ENCODE measurements around the gene DENND1B. TPM values are rescaled to one million over a fixed set of nuclear protein-coding genes. Genes with fewer than 3 reads are reported as not detected.

Gene DENND1B
- total RNA-seq, 1 donor from 2014 or later = 5.9 TPM

GRCh38 chr1:197620714-197621163 lies 154.5 kb downstream of the DENND1B start:
- no peak overlapping the region for H3K4me3 ChIP-seq (ENCODE audit: low read depth, low read length)
- TF ChIP-seq CTCF (conservative IDR thresholded peaks at IDR 0.05; ENCODE audit: low read depth, low read length) = no peak
- DNase-seq (ENCODE audit: low read depth) = no peak

GRCh38 chr1:197619008-197619640 lies 156.2 kb downstream of the DENND1B start:
- TF ChIP-seq CTCF (conservative IDR thresholded peaks at IDR 0.05; ENCODE audit: low read depth, low read length) = no peak
- no peak overlapping the region for H3K4me3 ChIP-seq (ENCODE audit: low read depth, low read length)
- DNase-seq (ENCODE audit: low read depth) = no peak

- DNase-seq (ENCODE audit: low read depth) = no peak
- H3K4me3 ChIP-seq (ENCODE audit: low read depth, low read length) = no peak overlapping the region
- TF ChIP-seq CTCF (conservative IDR thresholded peaks at IDR 0.05; ENCODE audit: low read depth, low read length) = no peak
Observed at GRCh38 chr1:197618061-197618460, 157.2 kb downstream of the DENND1B start.

GRCh38 chr1:197615693-197616011 lies 159.6 kb downstream of the DENND1B start:
- no peak for TF ChIP-seq CTCF (conservative IDR thresholded peaks at IDR 0.05; ENCODE audit: low read depth, low read length)
- DNase-seq (ENCODE audit: low read depth) = no peak
- H3K4me3 ChIP-seq (ENCODE audit: low read depth, low read length) = no peak overlapping the region

GRCh38 chr1:197614916-197615692 lies 160.2 kb downstream of the DENND1B start:
- TF ChIP-seq CTCF (conservative IDR thresholded peaks at IDR 0.05; ENCODE audit: low read depth, low read length) = peak; percentile 79

GRCh38 chr1:197606168-197606845 lies 169.0 kb downstream of the DENND1B start:
- no peak for TF ChIP-seq CTCF (conservative IDR thresholded peaks at IDR 0.05; ENCODE audit: low read depth, low read length)
- DNase-seq (ENCODE audit: low read depth) = no peak

More at GRCh38 chr1:197614916-197615692, 160.2 kb downstream of the DENND1B start:
- H3K4me3 ChIP-seq (ENCODE audit: low read depth, low read length) = no peak overlapping the region
- no peak for DNase-seq (ENCODE audit: low read depth)

More at GRCh38 chr1:197606168-197606845, 169.0 kb downstream of the DENND1B start:
- H3K4me3 ChIP-seq (ENCODE audit: low read depth, low read length) = no peak overlapping the region
